ENCODE measurements around the gene MED15.

Gene MED15

DNA sequence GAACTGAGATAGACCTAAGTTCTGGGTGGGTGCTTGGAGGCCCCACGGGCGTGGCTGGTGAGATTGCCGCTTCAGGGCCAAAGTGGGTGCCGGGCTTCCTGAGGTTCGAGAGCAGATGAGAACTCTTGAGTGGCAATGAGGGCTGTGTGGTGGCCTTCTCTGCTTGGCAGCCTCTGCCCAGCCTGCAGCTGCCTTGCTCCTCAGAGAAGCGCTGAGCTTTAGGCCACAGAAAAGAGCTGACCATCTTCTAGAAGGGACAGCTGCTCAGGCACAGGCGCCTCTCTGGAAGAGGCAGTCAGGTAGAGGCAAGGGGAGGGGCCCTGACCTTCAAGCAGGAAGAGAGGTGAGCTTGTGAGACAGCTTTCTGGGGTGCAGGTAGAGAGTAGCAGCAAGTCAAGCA is 72.8 kb downstream of the MED15 start:
- Histone ChIP-seq H3K4me1 (ENCODE audit: control insufficient read depth, low read depth, low read length) (no peaks in the 10 kb centered on the region), H3K9ac (ENCODE audit: low read length) (no peak overlapping the region), H3K79me1 (ENCODE audit: low read length) (no peaks in the 10 kb centered on the region), H2BK120ac (ENCODE audit: low read depth, low read length) (no peak overlapping the region), H2AK5ac (ENCODE audit: low read length) (no peak overlapping the region), H3K36me3 (ENCODE audit: control insufficient read depth, insufficient read depth, low read length) (peaks cover 1% of the 10 kb centered on the region), H3K18ac (ENCODE audit: low read length) (no peak overlapping the region), H4K8ac (ENCODE audit: low read depth, low read length) (no peak overlapping the region), H3K79me2 (ENCODE audit: control insufficient read depth, insufficient read depth, low read length) (no peaks in the 10 kb centered on the region), H3K56ac (ENCODE audit: low read length) (no peak overlapping the region), H3K4ac (ENCODE audit: low read depth, low read length) (no peak overlapping the region), H3K4me2 (ENCODE audit: low read length) (no peak overlapping the region), H2BK15ac (replicated peaks; ENCODE audit: low read depth) (no peak overlapping the region), H2BK5ac (ENCODE audit: low read length) (no peak overlapping the region), H3K27me3 (ENCODE audit: insufficient read depth, low read length, poor library complexity) (no peaks in the 10 kb centered on the region), H3K23ac (ENCODE audit: low read length) (no peak overlapping the region), H3K27ac (ENCODE audit: low read depth, low read length) (no peak overlapping the region), H3K4me3 (ENCODE audit: low read length) (no peak overlapping the region), H4K5ac (ENCODE audit: low read length) (no peak overlapping the region)
- WGBS (ENCODE audit: extremely low coverage, insufficient coverage, low lambda C conversion rate) = no CpG with 5 or more reads among the region's 7 CpGs
- DNase-seq = no peak

DNA sequence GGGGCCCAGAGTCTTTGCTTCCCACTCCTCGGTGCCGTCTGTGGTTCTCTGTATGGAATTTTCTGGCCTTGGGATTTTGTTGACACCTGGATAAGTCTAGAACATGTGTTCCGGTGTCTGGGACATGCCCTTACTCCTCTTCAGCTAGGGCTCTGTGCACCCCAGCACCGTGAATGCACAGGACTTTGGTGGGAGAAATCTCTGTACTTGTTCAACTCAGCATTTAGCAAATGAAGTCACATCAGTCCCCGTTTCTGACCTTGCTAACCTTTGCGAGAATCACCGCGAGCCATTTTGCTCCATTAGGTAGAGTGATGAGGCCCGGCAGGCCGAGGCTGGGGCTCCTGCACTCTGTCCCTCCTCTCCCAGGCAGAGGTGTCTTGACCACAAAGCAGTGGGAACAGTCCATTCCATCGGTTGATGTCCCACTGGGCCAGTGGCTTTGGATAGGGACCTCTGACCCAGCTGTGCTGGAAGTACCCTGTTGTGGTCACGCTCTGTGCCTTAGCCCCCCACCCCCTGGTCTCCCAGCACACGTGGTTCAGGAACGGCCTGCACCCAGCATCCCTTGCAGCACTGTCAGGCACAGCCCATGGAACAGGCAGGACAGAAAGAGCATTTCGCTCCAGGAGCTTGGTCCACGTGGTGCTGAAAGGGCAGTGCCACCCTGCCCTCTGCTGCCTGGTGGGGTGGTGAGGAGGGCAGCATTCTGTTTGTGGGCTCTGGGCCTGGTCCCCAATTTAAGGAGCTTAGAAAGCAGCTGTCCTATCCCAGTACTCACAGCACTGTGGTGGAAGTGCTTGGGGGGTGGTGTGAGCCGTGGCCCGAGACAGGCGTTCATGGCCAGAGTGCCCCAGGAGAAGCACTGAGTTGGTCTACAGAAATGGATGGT is 73.4 kb downstream of the MED15 start:
- WGBS (ENCODE audit: extremely low coverage, insufficient coverage, low lambda C conversion rate) = no CpG with 5 or more reads among the region's 19 CpGs
- Histone ChIP-seq H2BK120ac (ENCODE audit: low read depth, low read length) (no peak overlapping the region), H3K27ac (ENCODE audit: low read depth, low read length) (no peak overlapping the region), H3K27me3 (ENCODE audit: insufficient read depth, low read length, poor library complexity) (no peaks in the 10 kb centered on the region), H3K36me3 (ENCODE audit: control insufficient read depth, insufficient read depth, low read length) (peaks cover 3% of the 10 kb centered on the region), H3K79me2 (ENCODE audit: control insufficient read depth, insufficient read depth, low read length) (no peaks in the 10 kb centered on the region), H3K4me2 (ENCODE audit: low read length) (no peak overlapping the region), H3K9ac (ENCODE audit: low read length) (no peak overlapping the region), H4K5ac (ENCODE audit: low read length) (no peak overlapping the region), H3K4ac (ENCODE audit: low read depth, low read length) (no peak overlapping the region), H3K23ac (ENCODE audit: low read length) (no peak overlapping the region), H3K18ac (ENCODE audit: low read length) (no peak overlapping the region), H3K4me3 (ENCODE audit: low read length) (no peak overlapping the region), H2BK15ac (replicated peaks; ENCODE audit: low read depth) (no peak overlapping the region), H2BK5ac (ENCODE audit: low read length) (no peak overlapping the region), H4K8ac (ENCODE audit: low read depth, low read length) (no peak overlapping the region), H3K4me1 (ENCODE audit: control insufficient read depth, low read depth, low read length) (no peaks in the 10 kb centered on the region), H2AK5ac (ENCODE audit: low read length) (no peak overlapping the region), H3K56ac (ENCODE audit: low read length) (no peak overlapping the region), H3K79me1 (ENCODE audit: low read length) (no peaks in the 10 kb centered on the region)
- DNase-seq = no peak

DNA sequence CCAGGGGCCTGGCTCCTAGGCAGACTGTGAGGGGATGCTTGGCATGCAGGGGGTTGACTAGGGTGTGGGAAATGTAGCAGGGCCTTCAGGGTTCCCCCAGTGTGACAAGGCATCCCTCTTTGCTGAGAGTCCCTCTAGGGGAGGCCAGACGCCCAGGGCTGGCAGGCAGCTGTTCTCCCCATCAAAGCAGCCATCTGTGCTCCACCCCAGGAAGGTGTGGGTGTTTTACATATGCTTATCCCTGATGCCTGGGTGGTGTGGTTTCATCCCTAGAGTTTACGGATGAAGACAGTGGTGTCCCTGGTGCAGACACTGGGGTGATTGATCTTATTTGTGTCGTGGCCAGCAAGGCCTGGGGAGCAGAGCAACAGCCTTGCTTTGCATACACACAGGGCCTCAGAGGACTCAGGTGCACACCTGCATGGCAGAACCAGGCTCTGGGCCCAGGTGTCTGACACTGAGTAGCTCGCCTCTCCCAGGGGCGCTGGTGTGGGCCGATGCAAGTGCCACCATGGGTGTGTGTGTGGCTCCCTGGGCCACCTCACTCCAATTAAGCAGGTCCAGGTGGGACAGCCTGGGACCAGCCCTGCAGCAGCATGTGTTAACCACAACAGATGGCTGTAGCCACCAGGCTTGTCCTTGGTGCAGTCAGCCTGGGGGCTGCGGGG is 74.2 kb downstream of the MED15 start:
- no peaks in the 10 kb centered on the region for H3K27me3 ChIP-seq (ENCODE audit: insufficient read depth, low read length, poor library complexity)
- H3K79me2 ChIP-seq (ENCODE audit: control insufficient read depth, insufficient read depth, low read length) = no peaks in the 10 kb centered on the region
- H3K18ac ChIP-seq (ENCODE audit: low read length) = no peak overlapping the region
- no peak overlapping the region for H2BK15ac ChIP-seq (replicated peaks; ENCODE audit: low read depth)
- H3K4me1 ChIP-seq (ENCODE audit: control insufficient read depth, low read depth, low read length) = no peaks in the 10 kb centered on the region
- H3K4ac ChIP-seq (ENCODE audit: low read depth, low read length) = no peak overlapping the region
- H4K8ac ChIP-seq (ENCODE audit: low read depth, low read length) = no peak overlapping the region
- peaks cover 3% of the 10 kb centered on the region for H3K36me3 ChIP-seq (ENCODE audit: control insufficient read depth, insufficient read depth, low read length)
- no peak overlapping the region for H3K4me3 ChIP-seq (ENCODE audit: low read length)
- H2BK120ac ChIP-seq (ENCODE audit: low read depth, low read length) = no peak overlapping the region
- no peak overlapping the region for H3K4me2 ChIP-seq (ENCODE audit: low read length)
- H2BK5ac ChIP-seq (ENCODE audit: low read length) = no peak overlapping the region
- DNase-seq = no peak
- H3K23ac ChIP-seq (ENCODE audit: low read length) = no peak overlapping the region
- no peak overlapping the region for H3K27ac ChIP-seq (ENCODE audit: low read depth, low read length)
- no peaks in the 10 kb centered on the region for H3K79me1 ChIP-seq (ENCODE audit: low read length)
- H2AK5ac ChIP-seq (ENCODE audit: low read length) = no peak overlapping the region
- H3K9ac ChIP-seq (ENCODE audit: low read length) = no peak overlapping the region
- no peak overlapping the region for H4K5ac ChIP-seq (ENCODE audit: low read length)
- no peak overlapping the region for H3K56ac ChIP-seq (ENCODE audit: low read length)
- no CpG with 5 or more reads among the region's 7 CpGs for WGBS (ENCODE audit: extremely low coverage, insufficient coverage, low lambda C conversion rate)

DNA sequence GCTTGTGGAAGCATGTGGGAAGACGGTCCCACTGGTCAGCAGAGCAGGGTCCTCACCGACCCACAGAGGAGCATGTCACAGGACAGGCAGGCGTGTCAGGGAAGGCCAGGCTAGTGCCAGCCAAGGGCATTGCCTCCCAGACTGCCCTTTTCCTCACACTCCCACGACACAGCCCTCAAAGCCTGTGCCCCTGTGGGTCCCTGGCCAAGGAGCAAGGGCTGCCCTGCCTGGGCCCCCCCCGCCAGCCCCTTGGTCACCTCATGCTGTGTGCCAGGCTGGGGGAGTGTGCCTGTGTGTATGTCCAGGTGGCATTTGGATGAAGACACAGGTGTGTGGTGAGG is 74.7 kb downstream of the MED15 start:
- no peak overlapping the region for H3K4me2 ChIP-seq (ENCODE audit: low read length)
- H3K56ac ChIP-seq (ENCODE audit: low read length) = no peak overlapping the region
- H2BK5ac ChIP-seq (ENCODE audit: low read length) = no peak overlapping the region
- H3K23ac ChIP-seq (ENCODE audit: low read length) = no peak overlapping the region
- WGBS (ENCODE audit: extremely low coverage, insufficient coverage, low lambda C conversion rate) = no CpG with 5 or more reads among the region's 5 CpGs
- H2BK120ac ChIP-seq (ENCODE audit: low read depth, low read length) = no peak overlapping the region
- no peak overlapping the region for H4K5ac ChIP-seq (ENCODE audit: low read length)
- H3K4me1 ChIP-seq (ENCODE audit: control insufficient read depth, low read depth, low read length) = no peaks in the 10 kb centered on the region
- no peak overlapping the region for H3K27ac ChIP-seq (ENCODE audit: low read depth, low read length)
- no peak overlapping the region for H3K4ac ChIP-seq (ENCODE audit: low read depth, low read length)
- H3K18ac ChIP-seq (ENCODE audit: low read length) = no peak overlapping the region
- H3K79me2 ChIP-seq (ENCODE audit: control insufficient read depth, insufficient read depth, low read length) = no peaks in the 10 kb centered on the region
- no peak overlapping the region for H3K9ac ChIP-seq (ENCODE audit: low read length)
- no peaks in the 10 kb centered on the region for H3K27me3 ChIP-seq (ENCODE audit: insufficient read depth, low read length, poor library complexity)
- no peak overlapping the region for H2BK15ac ChIP-seq (replicated peaks; ENCODE audit: low read depth)
- peaks cover 3% of the 10 kb centered on the region for H3K36me3 ChIP-seq (ENCODE audit: control insufficient read depth, insufficient read depth, low read length)
- DNase-seq = no peak
- no peak overlapping the region for H2AK5ac ChIP-seq (ENCODE audit: low read length)
- no peaks in the 10 kb centered on the region for H3K79me1 ChIP-seq (ENCODE audit: low read length)
- H3K4me3 ChIP-seq (ENCODE audit: low read length) = no peak overlapping the region
- no peak overlapping the region for H4K8ac ChIP-seq (ENCODE audit: low read depth, low read length)

DNA sequence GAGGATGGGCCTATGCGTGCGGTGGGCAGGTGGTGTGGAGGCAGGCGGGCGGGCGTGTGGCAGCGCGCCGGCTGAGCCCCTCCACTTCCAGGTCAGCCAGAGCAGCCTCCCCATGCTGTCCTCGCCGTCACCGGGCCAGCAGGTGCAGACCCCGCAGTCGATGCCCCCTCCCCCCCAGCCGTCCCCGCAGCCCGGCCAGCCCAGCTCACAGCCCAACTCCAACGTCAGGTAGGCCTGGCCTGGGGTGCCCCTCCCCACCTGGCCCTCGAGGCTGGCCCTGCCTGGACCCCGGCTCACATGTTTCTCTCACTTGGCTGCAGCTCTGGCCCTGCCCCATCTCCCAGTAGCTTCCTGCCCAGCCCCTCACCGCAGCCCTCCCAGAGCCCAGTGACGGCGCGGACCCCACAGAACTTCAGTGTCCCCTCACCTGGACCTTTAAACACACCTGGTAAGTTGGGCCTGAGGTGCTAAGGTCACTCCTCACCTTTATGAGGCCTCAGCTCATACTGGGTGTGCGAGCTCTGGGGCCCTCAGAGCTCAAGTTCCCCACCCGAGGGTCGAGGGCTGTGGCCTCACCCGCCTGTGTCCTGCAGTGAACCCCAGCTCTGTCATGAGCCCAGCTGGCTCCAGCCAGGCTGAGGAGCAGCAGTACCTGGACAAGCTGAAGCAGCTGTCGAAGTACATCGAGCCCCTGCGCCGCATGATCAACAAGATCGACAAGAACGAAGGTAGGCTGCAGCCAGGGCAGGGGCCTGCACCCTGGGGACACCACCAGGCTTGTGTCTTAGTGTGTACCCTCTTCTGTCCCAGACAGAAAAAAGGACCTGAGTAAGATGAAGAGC is 75.3 kb downstream of the MED15 start:
- no peak overlapping the region for H3K18ac ChIP-seq (ENCODE audit: low read length)
- H2AK5ac ChIP-seq (ENCODE audit: low read length) = no peak overlapping the region
- peaks cover 2% of the 10 kb centered on the region for H3K36me3 ChIP-seq (ENCODE audit: control insufficient read depth, insufficient read depth, low read length)
- H3K27ac ChIP-seq (ENCODE audit: low read depth, low read length) = no peak overlapping the region
- no CpG with 5 or more reads among the region's 33 CpGs for WGBS (ENCODE audit: extremely low coverage, insufficient coverage, low lambda C conversion rate)
- no peak overlapping the region for H4K8ac ChIP-seq (ENCODE audit: low read depth, low read length)
- no peaks in the 10 kb centered on the region for H3K79me1 ChIP-seq (ENCODE audit: low read length)
- no peak overlapping the region for H3K23ac ChIP-seq (ENCODE audit: low read length)
- H3K79me2 ChIP-seq (ENCODE audit: control insufficient read depth, insufficient read depth, low read length) = no peaks in the 10 kb centered on the region
- H3K4ac ChIP-seq (ENCODE audit: low read depth, low read length) = no peak overlapping the region
- no peak overlapping the region for H2BK5ac ChIP-seq (ENCODE audit: low read length)
- H3K4me1 ChIP-seq (ENCODE audit: control insufficient read depth, low read depth, low read length) = no peaks in the 10 kb centered on the region
- DNase-seq = no peak
- H2BK120ac ChIP-seq (ENCODE audit: low read depth, low read length) = no peak overlapping the region
- H3K4me2 ChIP-seq (ENCODE audit: low read length) = no peak overlapping the region
- H3K56ac ChIP-seq (ENCODE audit: low read length) = no peak overlapping the region
- no peak overlapping the region for H2BK15ac ChIP-seq (replicated peaks; ENCODE audit: low read depth)
- no peak overlapping the region for H4K5ac ChIP-seq (ENCODE audit: low read length)
- no peak overlapping the region for H3K4me3 ChIP-seq (ENCODE audit: low read length)
- no peaks in the 10 kb centered on the region for H3K27me3 ChIP-seq (ENCODE audit: insufficient read depth, low read length, poor library complexity)
- no peak overlapping the region for H3K9ac ChIP-seq (ENCODE audit: low read length)

Measured in mesendoderm (in vitro differentiated cells).